B cell (primary cell): Measurements from ENCODE around the gene SPTBN1. TPM values are rescaled to one million over a fixed set of nuclear protein-coding genes. Genes with fewer than 3 reads are reported as not detected.
A peak's percentile ranks its signal among the peaks of the same experiment; 100 is the strongest.

ENCODE experiments used
- ATAC-seq: fragments of 200-7000 bp; cut with Tn5 transposase; one replicate; pipeline ENCODE4 v1.10.0; 2021; ENCODE audit warnings: low read depth, mild to moderate bottlenecking, moderate number of reproducible peaks, moderate library complexity
- CTCF ChIA-PET: fragments of 350-600 bp; sonication (Branson Sonifier 250); formaldehyde crosslinking; loops from one replicate; lab custom pipeline; 2021; ENCODE audit warnings: antibody characterized with exemption, inconsistent platforms; lab: Charles Lee
- POLR2A ChIA-PET: fragments of 350-600 bp; sonication (Branson Sonifier 250); formaldehyde crosslinking; loops from one replicate; lab custom pipeline; 2021; ENCODE audit warnings: antibody characterized with exemption; lab: Charles Lee
- DNase-seq: peaks from one replicate; pipeline ENCODE4 v3.0.0; 2013
- H2AFZ ChIP-seq: 2 replicates; pipeline ENCODE4 v1.6.1; 2012; ENCODE audit warnings: mild to moderate bottlenecking, low read depth, low read length; ENCODE audit not compliant: insufficient read depth, poor library complexity, severe bottlenecking
- H3K27ac ChIP-seq, 2 donors: 1 replicate in 1 of 2; 2 replicates in 1 of 2; pipeline ENCODE4 v1.5.1; 2012 to 2013; ENCODE audit warnings: low read length in 2 of 2, mild to moderate bottlenecking in 2 of 2, moderate library complexity in 1 of 2
- H3K27me3 ChIP-seq, 4 experiments: fragments of 200-600 bp in 1 of 4; sonication (generic) in 1 of 4; replicated peaks in 1 of 4; 1 replicate in 2 of 4; 2 replicates in 2 of 4; pipeline versions ENCODE4 v1.6.1 to v1.7.0; 2013 to 2016; ENCODE audit warnings: low read length in 3 of 4, mild to moderate bottlenecking in 2 of 4, mixed read lengths in 1 of 4, moderate library complexity in 1 of 4; ENCODE audit not compliant: insufficient read depth in 4 of 4, control insufficient read depth in 3 of 4; ENCODE audit errors: control extremely low read depth in 1 of 4
- H3K36me3 ChIP-seq, 2 experiments: replicated peaks in 1 of 2; 1 replicate in 1 of 2; 2 replicates in 1 of 2; pipeline versions ENCODE4 v1.6.1 to v1.7.1; 2013; ENCODE audit warnings: low read length in 1 of 2; ENCODE audit not compliant: insufficient read depth in 2 of 2, control insufficient read depth in 1 of 2; ENCODE audit errors: control extremely low read depth in 1 of 2, extremely low read depth in 1 of 2
- H3K4me1 ChIP-seq, 2 donors: fragments of 200-600 bp in 1 of 2; sonication (generic) in 1 of 2; 1 replicate in 1 of 2; 2 replicates in 1 of 2; pipeline versions ENCODE4 v1.5.1 to v1.6.1; 2013 to 2017; ENCODE audit warnings: low read length in 2 of 2; ENCODE audit not compliant: control insufficient read depth in 2 of 2, insufficient read depth in 2 of 2
- H3K4me2 ChIP-seq: replicated peaks from 2 replicates; pipeline ENCODE3; 2012; ENCODE audit warnings: mild to moderate bottlenecking, low read depth, low read length; ENCODE audit not compliant: poor library complexity, severe bottlenecking
- H3K4me3 ChIP-seq, 5 experiments: fragments of 200-600 bp in 1 of 5; sonication (generic) in 1 of 5; 1 replicate in 3 of 5; 2 replicates in 2 of 5; pipeline versions ENCODE4 v1.5.1 to v1.7.0; 2011 to 2016; ENCODE audit warnings: low read length in 4 of 5, mild to moderate bottlenecking in 4 of 5, low read depth in 2 of 5, control low read depth in 1 of 5, moderate library complexity in 1 of 5; ENCODE audit not compliant: insufficient read depth in 1 of 5; ENCODE audit errors: control extremely low read depth in 1 of 5, extremely low read depth in 1 of 5
- H3K79me2 ChIP-seq: fragments of 200-600 bp; sonication (generic); one replicate; pipeline ENCODE4 v1.6.0; 2016; ENCODE audit warnings: low read length; ENCODE audit not compliant: control insufficient read depth, insufficient read depth
- H3K9ac ChIP-seq: fragments of 200-600 bp; sonication (generic); 2 replicates; pipeline ENCODE4 v1.6.1; 2017; ENCODE audit warnings: mild to moderate bottlenecking, low read length, moderate library complexity
- H3K9me3 ChIP-seq, 3 donors: one replicate each; pipeline versions ENCODE4 v1.6.1 to v1.7.1; 2013; ENCODE audit warnings: low read length in 2 of 3; ENCODE audit not compliant: control insufficient read depth in 2 of 3, insufficient read depth in 1 of 3; ENCODE audit errors: control extremely low read depth in 1 of 3
- H4K20me1 ChIP-seq: 2 replicates; pipeline ENCODE4 v1.6.0; 2012; ENCODE audit warnings: mild to moderate bottlenecking, low read length; ENCODE audit not compliant: insufficient read depth, control insufficient read depth, poor library complexity, severe bottlenecking
- H3K27ac Mint-ChIP-seq: one replicate; pipeline ENCODE4 v1.8.0; 2021; ENCODE audit warnings: mixed read lengths
- H3K27me3 Mint-ChIP-seq: one replicate; pipeline ENCODE4 v1.8.0; 2021; ENCODE audit warnings: mixed read lengths
- H3K4me1 Mint-ChIP-seq: one replicate; pipeline ENCODE4 v1.8.0; 2021; ENCODE audit warnings: mixed read lengths
- H3K4me3 Mint-ChIP-seq: one replicate; pipeline ENCODE4 v1.8.0; 2021; ENCODE audit warnings: mixed read lengths
- H3K9me3 Mint-ChIP-seq: one replicate; pipeline ENCODE4 v1.8.0; 2022; ENCODE audit warnings: mixed read lengths; ENCODE audit not compliant: insufficient read depth
- CTCF ChIP-seq: fragments of 200-600 bp; IDR thresholded peaks from one replicate; pipeline ENCODE4 v1.8.0; 2022; ENCODE audit warnings: antibody characterized with exemption, mild to moderate bottlenecking
- EZH2 ChIP-seq: IDR thresholded peaks from 2 replicates; pipeline ENCODE4 v1.6.1; 2012; ENCODE audit warnings: borderline replicate concordance, low read depth, mild to moderate bottlenecking, moderate library complexity, low read length; ENCODE audit not compliant: insufficient read depth, poor library complexity, severe bottlenecking
- WGBS: methylation state at CpG from one replicate; pipeline ENCODE4 v1.1.5; 2013; ENCODE audit warnings: missing lambda C conversion rate; ENCODE audit not compliant: insufficient coverage; 5-methylcytosine and 5-hydroxymethylcytosine counted together
- intact Hi-C: fragments of 100-400 bp; cut with micrococcal nuclease; formaldehyde crosslinking; loops from one replicate; pipeline ENCODE4 v1.10.0; 2022
- polyA plus RNA-seq: library from polyadenylated mRNA; depleted of rRNA; stranded (reverse); fragments of >200 nt; gene quantifications from 2 replicates; pipeline ENCODE4 v1.2.3, GENCODE V29; 2012
- total RNA-seq, 2 donors: library from RNA; stranded (reverse); fragments of 120-200 nt in 1 of 2; gene quantifications; 1 replicate in 1 of 2; 2 replicates in 1 of 2; pipeline versions ENCODE4 v1.2.3 to v1.2.4, GENCODE V29; 2013 to 2022

SPTBN1 gene
- total and polyA plus RNA-seq, 2 donors (not counting 1 experiment from before 2014, with no cell fraction given) = 43.7 to 144 TPM

DNA sequence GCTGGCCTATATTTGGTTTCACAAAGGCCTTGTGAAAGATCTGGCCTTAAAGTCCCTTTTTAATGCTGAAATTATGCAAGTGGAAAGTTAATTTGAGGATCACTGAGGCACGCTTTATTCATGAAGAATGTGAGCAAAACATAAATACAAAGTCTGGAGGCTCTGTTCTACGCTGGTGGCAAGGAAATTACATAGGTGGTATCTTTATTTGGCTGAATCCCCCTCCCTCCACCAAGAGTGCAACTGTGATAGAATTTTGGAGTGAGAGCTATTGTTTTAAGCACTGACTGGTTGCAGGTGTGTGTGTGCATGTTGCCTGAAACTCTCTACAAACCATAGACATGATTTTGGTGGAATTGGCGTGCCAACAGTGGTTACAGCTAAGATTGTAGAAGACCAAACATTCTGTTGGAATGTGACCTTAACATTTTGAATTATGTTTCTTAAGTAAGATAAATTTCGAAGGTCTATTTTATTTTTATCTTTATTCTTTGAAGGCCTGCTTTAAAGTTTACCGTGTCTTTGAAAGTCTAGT, 114.3 kb downstream of the SPTBN1 start:
- H3K27me3 Mint-ChIP-seq = no peaks in the 10 kb centered on the region
- peak overlapping the region; percentile 97 for H3K27ac Mint-ChIP-seq
- Histone ChIP-seq H3K4me2 (peak overlapping the region; percentile 77), H3K9ac (peak overlapping the region; percentile 59), H3K79me2 (peaks cover 88% of the 10 kb centered on the region), H3K4me1 (peaks cover 92 to 93% of the 10 kb centered on the region in 2 donors), H3K36me3 (peaks cover 0 to under 1% of the 10 kb centered on the region in 2 experiments), H3K9me3 (no peaks in the 10 kb centered on the region), H3K27ac (peak overlapping the region; percentile 92 to 93), H3K27me3 (no peaks in the 10 kb centered on the region), H2AFZ (peak overlapping the region; percentile 67), H3K4me3 (peak overlapping the region in 4 of 5 experiments; percentile 3 to 56 (median 22)), H4K20me1 (no peaks in the 10 kb centered on the region)
- TF ChIP-seq CTCF = no peak
- TF ChIP-seq EZH2 = no peak
- POLR2A ChIA-PET = interaction anchor here (0.6 to 2.9 kb wide), 3 partner anchors 11 to 26 kb away, joined by 4 to 31 read pairs (median 23); no protein-coding TSS in a partner anchor
- CTCF ChIA-PET = interaction anchor here (0.6 to 5.8 kb wide), 8 partner anchors 11 to 464 kb away, joined by 3 to 48 read pairs (median 4); no protein-coding TSS in a partner anchor
- no CpG with 5 or more reads among the region's 5 CpGs for WGBS
- DNase-seq = no peak
- peak overlapping the region; percentile 86 for H3K4me3 Mint-ChIP-seq
- no peak for ATAC-seq
- H3K9me3 Mint-ChIP-seq = no peaks in the 10 kb centered on the region
- intact Hi-C loops = loop anchor here (5.0 to 10.0 kb wide), 3 partner anchors 482 to 1044 kb away; partner anchors contain the start of genes CLHC1, PPP4R3B, RPS27A and RTN4
- peaks cover 92% of the 10 kb centered on the region for H3K4me1 Mint-ChIP-seq
